CD14-positive monocyte (primary cell): ENCODE results near the gene PCSK7. TPM values are rescaled to one million over a fixed set of nuclear protein-coding genes. Genes with fewer than 3 reads are reported as not detected.
A peak's percentile ranks its signal among the peaks of the same experiment; 100 is the strongest.

Source experiments
- DNase-seq, 3 donors: peaks; one replicate each; pipeline ENCODE4 v3.0.0-alpha.2; 2011 to 2022
- H2AFZ ChIP-seq: 2 replicates; pipeline ENCODE4 v1.6.0; 2012; ENCODE audit warnings: mild to moderate bottlenecking, low read depth, low read length, inconsistent platforms; ENCODE audit not compliant: insufficient read depth, poor library complexity, severe bottlenecking
- H3K27ac ChIP-seq, 2 donors: 1 replicate in 1 of 2; 2 replicates in 1 of 2; pipeline ENCODE4 v1.5.1; 2012 to 2013; ENCODE audit warnings: low read length in 2 of 2, control low read depth in 1 of 2, inconsistent platforms in 1 of 2, low read depth in 1 of 2, mild to moderate bottlenecking in 1 of 2
- H3K27me3 ChIP-seq, 2 donors: one replicate each; pipeline versions ENCODE4 v1.6.0 to v1.6.1; 2011 to 2013; ENCODE audit warnings: low read length in 2 of 2; ENCODE audit not compliant: control insufficient read depth in 2 of 2, insufficient read depth in 2 of 2
- H3K36me3 ChIP-seq, 2 donors: replicated peaks in 1 of 2; 1 replicate in 1 of 2; 2 replicates in 1 of 2; pipeline versions ENCODE4 v1.5.1 to v1.6.1; 2012 to 2013; ENCODE audit warnings: low read length in 2 of 2, control low read depth in 1 of 2, inconsistent platforms in 1 of 2, mild to moderate bottlenecking in 1 of 2; ENCODE audit not compliant: insufficient read depth in 2 of 2, control insufficient read depth in 1 of 2
- H3K4me1 ChIP-seq, 2 donors: 1 replicate in 1 of 2; 2 replicates in 1 of 2; pipeline versions ENCODE4 v1.5.1 to v1.6.1; 2012 to 2013; ENCODE audit warnings: low read length in 2 of 2, control low read depth in 1 of 2, inconsistent platforms in 1 of 2, mild to moderate bottlenecking in 1 of 2, moderate library complexity in 1 of 2; ENCODE audit not compliant: insufficient read depth in 2 of 2, control insufficient read depth in 1 of 2
- H3K4me2 ChIP-seq: replicated peaks from 2 replicates; pipeline ENCODE3; 2012; ENCODE audit warnings: low read length, moderate library complexity, mild to moderate bottlenecking; ENCODE audit not compliant: poor library complexity, severe bottlenecking; ENCODE audit errors: extremely low read depth
- H3K4me3 ChIP-seq, 3 experiments: fragments of 200-600 bp in 1 of 3; sonication (generic) in 1 of 3; replicated peaks in 1 of 3; 1 replicate in 2 of 3; 2 replicates in 1 of 3; pipeline ENCODE4 v1.5.1; 2011 to 2013; ENCODE audit warnings: low read length in 3 of 3, mild to moderate bottlenecking in 3 of 3, control low read depth in 2 of 3, low read depth in 2 of 3, inconsistent platforms in 1 of 3, moderate library complexity in 1 of 3
- H3K79me2 ChIP-seq: 2 replicates; pipeline ENCODE4 v1.6.0; 2012; ENCODE audit warnings: mild to moderate bottlenecking, control low read depth, inconsistent platforms, low read length, moderate library complexity; ENCODE audit not compliant: insufficient read depth
- H3K9ac ChIP-seq: 2 replicates; pipeline ENCODE4 v1.6.0; 2017; ENCODE audit warnings: low read length, mild to moderate bottlenecking; ENCODE audit not compliant: insufficient read depth, poor library complexity, severe bottlenecking
- H3K9me3 ChIP-seq, 2 donors: replicated peaks in 1 of 2; 1 replicate in 1 of 2; 2 replicates in 1 of 2; pipeline versions ENCODE4 v1.5.1 to v1.6.1; 2012 to 2013; ENCODE audit warnings: low read length in 2 of 2, control low read depth in 1 of 2; ENCODE audit not compliant: control insufficient read depth in 1 of 2, insufficient read depth in 1 of 2
- H4K20me1 ChIP-seq: 2 replicates; pipeline ENCODE4 v1.6.0; 2012; ENCODE audit warnings: mild to moderate bottlenecking, low read length, control low read depth, moderate library complexity; ENCODE audit not compliant: insufficient read depth
- H3K27ac Mint-ChIP-seq, 7 donors: one replicate each; pipeline ENCODE4 v1.8.0; 2020; ENCODE audit warnings: mild to moderate bottlenecking in 7 of 7, mixed read lengths in 7 of 7, moderate library complexity in 6 of 7, inconsistent platforms in 2 of 7
- H3K27me3 Mint-ChIP-seq, 3 donors: one replicate each; pipeline ENCODE4 v1.8.0; 2021 to 2022; ENCODE audit warnings: low read depth in 3 of 3, mild to moderate bottlenecking in 3 of 3, mixed read lengths in 3 of 3, moderate library complexity in 3 of 3, inconsistent platforms in 1 of 3
- H3K36me3 Mint-ChIP-seq, 2 donors: one replicate each; pipeline ENCODE4 v1.8.0; 2020; ENCODE audit warnings: mixed read lengths in 2 of 2, inconsistent platforms in 1 of 2, mild to moderate bottlenecking in 1 of 2
- H3K4me1 Mint-ChIP-seq: one replicate; pipeline ENCODE4 v1.8.0; 2020; ENCODE audit warnings: mild to moderate bottlenecking, mixed read lengths
- H3K4me3 Mint-ChIP-seq, 2 donors: one replicate each; pipeline ENCODE4 v1.8.0; 2020; ENCODE audit warnings: mild to moderate bottlenecking in 2 of 2, mixed read lengths in 2 of 2, moderate library complexity in 1 of 2
- H3K9me3 Mint-ChIP-seq, 7 donors: one replicate each; pipeline ENCODE4 v1.8.0; 2020 to 2022; ENCODE audit warnings: mixed read lengths in 7 of 7, mild to moderate bottlenecking in 6 of 7, moderate library complexity in 6 of 7, inconsistent platforms in 2 of 7
- WGBS: methylation state at CpG from one replicate; pipeline ENCODE4 v1.1.5; 2013; ENCODE audit warnings: missing lambda C conversion rate; ENCODE audit not compliant: insufficient coverage; 5-methylcytosine and 5-hydroxymethylcytosine counted together
- intact Hi-C, 2 donors: fragments of 100-400 bp; cut with micrococcal nuclease; formaldehyde crosslinking; loops; one replicate each; pipeline versions ENCODE4 v1.15.0 to v1.15.1; 2023
- polyA plus RNA-seq, 3 donors: library from polyadenylated mRNA; depleted of rRNA in 1 of 3; unstranded in 2 of 3; stranded (reverse) in 1 of 3; fragments of 300-500 nt in 2 of 3; fragments of >200 nt in 1 of 3; fragmentation: Illumina TruSeq in 2 of 3; gene quantifications; 1 replicate in 2 of 3; 2 replicates in 1 of 3; pipeline ENCODE4 v1.2.3, GENCODE V29; 2012 to 2021
- TF ChIP-seq, protein P1 (sequence below): fragments of 200-600 bp; IDR thresholded peaks from one replicate; pipeline ENCODE4 v1.8.0; 2022; ENCODE audit warnings: antibody characterized with exemption, mild to moderate bottlenecking

Gene PCSK7
- polyA plus RNA-seq, 3 donors = 6.1 to 93.8 (median 9.5) TPM

DNA sequence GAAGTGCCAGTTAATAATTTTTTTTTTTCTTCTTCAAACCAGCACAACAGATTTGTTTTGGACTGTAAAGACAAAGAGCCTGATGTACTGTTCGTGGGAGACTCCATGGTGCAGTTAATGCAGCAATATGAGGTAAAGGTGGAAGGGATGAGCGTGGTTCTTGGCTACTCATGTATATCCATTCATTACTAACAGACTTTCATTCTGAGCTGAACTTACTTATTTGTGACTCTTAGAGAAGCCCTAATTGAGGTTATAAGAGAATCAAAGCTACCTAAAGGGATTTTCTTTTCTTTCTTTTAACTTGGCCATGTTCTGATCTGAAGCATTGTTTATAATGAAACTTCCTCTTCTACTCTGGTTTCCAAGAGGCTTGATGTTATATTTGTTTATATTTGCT lies 72.0 kb downstream of the PCSK7 start:
- H2AFZ ChIP-seq = no peak overlapping the region
- Mint-ChIP-seq H3K36me3 (peaks cover 59 to 89% of the 10 kb centered on the region in 2 donors), H3K27ac (peak overlapping the region in 2 of 7 donors; percentile 75 to 76), H3K9me3 (no peaks in the 10 kb centered on the region), H3K27me3 (no peaks in the 10 kb centered on the region), H3K4me3 (no peak overlapping the region), H3K4me1 (peaks cover 6% of the 10 kb centered on the region)
- no peak overlapping the region for H3K4me3 ChIP-seq
- H3K9ac ChIP-seq = no peak overlapping the region
- TF ChIP-seq, protein P1, sequence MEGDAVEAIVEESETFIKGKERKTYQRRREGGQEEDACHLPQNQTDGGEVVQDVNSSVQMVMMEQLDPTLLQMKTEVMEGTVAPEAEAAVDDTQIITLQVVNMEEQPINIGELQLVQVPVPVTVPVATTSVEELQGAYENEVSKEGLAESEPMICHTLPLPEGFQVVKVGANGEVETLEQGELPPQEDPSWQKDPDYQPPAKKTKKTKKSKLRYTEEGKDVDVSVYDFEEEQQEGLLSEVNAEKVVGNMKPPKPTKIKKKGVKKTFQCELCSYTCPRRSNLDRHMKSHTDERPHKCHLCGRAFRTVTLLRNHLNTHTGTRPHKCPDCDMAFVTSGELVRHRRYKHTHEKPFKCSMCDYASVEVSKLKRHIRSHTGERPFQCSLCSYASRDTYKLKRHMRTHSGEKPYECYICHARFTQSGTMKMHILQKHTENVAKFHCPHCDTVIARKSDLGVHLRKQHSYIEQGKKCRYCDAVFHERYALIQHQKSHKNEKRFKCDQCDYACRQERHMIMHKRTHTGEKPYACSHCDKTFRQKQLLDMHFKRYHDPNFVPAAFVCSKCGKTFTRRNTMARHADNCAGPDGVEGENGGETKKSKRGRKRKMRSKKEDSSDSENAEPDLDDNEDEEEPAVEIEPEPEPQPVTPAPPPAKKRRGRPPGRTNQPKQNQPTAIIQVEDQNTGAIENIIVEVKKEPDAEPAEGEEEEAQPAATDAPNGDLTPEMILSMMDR = no peak
- peaks cover 67 to 97% of the 10 kb centered on the region in 2 donors for H3K36me3 ChIP-seq
- H3K27ac ChIP-seq = peak overlapping the region in 1 of 2 donors; percentile 1
- H3K9me3 ChIP-seq = no peaks in the 10 kb centered on the region
- peaks cover 83% of the 10 kb centered on the region for H3K79me2 ChIP-seq
- peaks cover 89% of the 10 kb centered on the region for H4K20me1 ChIP-seq
- no peak for DNase-seq
- intact Hi-C loops = no loop called here
- no CpG with 5 or more reads among the region's 2 CpGs for WGBS
- no peak overlapping the region for H3K4me2 ChIP-seq
- H3K4me1 ChIP-seq = no peaks in the 10 kb centered on the region
- no peaks in the 10 kb centered on the region for H3K27me3 ChIP-seq

DNA sequence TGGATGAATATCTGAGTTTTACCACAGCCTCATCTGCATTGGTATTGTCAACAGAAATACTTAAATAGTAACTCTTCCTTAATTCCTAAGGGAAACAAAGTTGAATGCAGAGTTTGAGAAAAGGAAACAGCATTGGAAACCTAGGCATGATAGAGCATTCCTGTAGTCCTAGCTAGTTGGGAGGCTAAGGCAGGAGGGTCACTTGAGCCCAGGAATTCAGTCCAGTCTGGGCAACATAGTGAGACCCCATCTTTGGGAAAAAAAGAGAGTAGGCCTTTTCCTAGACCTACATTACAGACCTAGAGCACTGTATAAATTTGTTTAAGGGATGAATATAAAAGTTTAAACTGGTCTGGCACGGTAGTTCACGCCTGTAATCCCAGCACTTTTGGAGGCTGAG lies 74.4 kb downstream of the PCSK7 start:
- WGBS = no CpG with 5 or more reads among the region's 2 CpGs
- Histone ChIP-seq H2AFZ (no peak overlapping the region), H3K4me2 (no peak overlapping the region), H3K4me3 (no peak overlapping the region), H3K79me2 (peaks cover 96% of the 10 kb centered on the region), H3K4me1 (no peaks in the 10 kb centered on the region), H3K36me3 (peaks cover 57 to 97% of the 10 kb centered on the region in 2 donors), H3K27ac (no peak overlapping the region), H3K9ac (no peak overlapping the region), H3K27me3 (no peaks in the 10 kb centered on the region), H4K20me1 (peaks cover 99% of the 10 kb centered on the region), H3K9me3 (no peaks in the 10 kb centered on the region)
- TF ChIP-seq, protein P1 = no peak
- Mint-ChIP-seq H3K4me3 (no peak overlapping the region), H3K36me3 (peaks cover 52 to 89% of the 10 kb centered on the region in 2 donors), H3K4me1 (peaks cover 6% of the 10 kb centered on the region), H3K9me3 (no peaks in the 10 kb centered on the region), H3K27ac (peak overlapping the region in 1 of 7 donors; percentile 46), H3K27me3 (no peaks in the 10 kb centered on the region)
- DNase-seq = no peak
- intact Hi-C loops = no loop called here
